GM19043 (cell line): ENCODE measurements around the gene SLC38A7.
"Not testable (repeated sequence)": the region's sequence is repeated elsewhere in the genome, so short reads cannot be mapped to it uniquely, and the experiment has no call there.

Experiments used
- ATAC-seq: cut with Tn5 transposase; IDR thresholded peaks from one replicate; pipeline ENCODE4 v1.9.1; 2021; ENCODE audit warnings: low read depth; ENCODE audit not compliant: unreplicated experiment

The SLC38A7 gene

GRCh38 chr16:58679763-58680162, 4.8 kb downstream of the SLC38A7 start:
- no peak for ATAC-seq

GRCh38 chr16:58678716-58679115, 5.9 kb downstream of the SLC38A7 start:
- ATAC-seq: no peak

- no peak for ATAC-seq
Measured at GRCh38 chr16:58678269-58678668, 6.3 kb downstream of the SLC38A7 start.

- no peak for ATAC-seq
Measured at GRCh38 chr16:58670946-58671583, 13.5 kb downstream of the SLC38A7 start.

GRCh38 chr16:58670177-58670576, 14.4 kb downstream of the SLC38A7 start:
- ATAC-seq: no peak

GRCh38 chr16:58665200-58665599, 19.4 kb downstream of the SLC38A7 start:
- ATAC-seq: no peak

- peak; percentile 63 for ATAC-seq
Measured at GRCh38 chr16:58661199-58661830, 23.3 kb downstream of the SLC38A7 start.

GRCh38 chr16:58659911-58660310, 24.7 kb downstream of the SLC38A7 start:
- ATAC-seq: not testable (repeated sequence)

- ATAC-seq: no peak
Measured at GRCh38 chr16:58658796-58659211, 25.8 kb downstream of the SLC38A7 start.

- no peak for ATAC-seq
Measured at GRCh38 chr16:58656899-58657298, 27.7 kb downstream of the SLC38A7 start.

GRCh38 chr16:58655215-58655596, 29.4 kb downstream of the SLC38A7 start:
- no peak for ATAC-seq

- no peak for ATAC-seq
Measured at GRCh38 chr16:58654560-58655214, 29.9 kb downstream of the SLC38A7 start.

GRCh38 chr16:58652741-58653140, 31.8 kb downstream of the SLC38A7 start:
- no peak for ATAC-seq

GRCh38 chr16:58651965-58652348, 32.6 kb downstream of the SLC38A7 start:
- no peak for ATAC-seq

- no peak for ATAC-seq
Measured at GRCh38 chr16:58649707-58650106, 34.9 kb downstream of the SLC38A7 start.

GRCh38 chr16:58647107-58647506, 37.5 kb downstream of the SLC38A7 start:
- no peak for ATAC-seq

GRCh38 chr16:58644765-58645487, 39.6 kb downstream of the SLC38A7 start:
- ATAC-seq: no peak

GRCh38 chr16:58644108-58644507, 40.5 kb downstream of the SLC38A7 start:
- no peak for ATAC-seq

GRCh38 chr16:58640949-58641348, 43.6 kb downstream of the SLC38A7 start:
- ATAC-seq: no peak

- no peak for ATAC-seq
Measured at GRCh38 chr16:58639836-58640235, 44.7 kb downstream of the SLC38A7 start.

- ATAC-seq: no peak
Measured at GRCh38 chr16:58639230-58639629, 45.3 kb downstream of the SLC38A7 start.
